AG09309 (cell line): ENCODE measurements around the gene TMEM158.

ENCODE experiments used
- DNase-seq: peaks from one replicate; pipeline ENCODE4 v3.0.0-alpha.2; 2010; ENCODE audit warnings: low read depth
- H3K4me3 ChIP-seq: 2 replicates; pipeline ENCODE4 v1.5.1; 2011; ENCODE audit warnings: mild to moderate bottlenecking, low read depth, low read length, moderate library complexity; ENCODE audit not compliant: control insufficient read depth
- TF ChIP-seq, protein P1 (sequence below): IDR thresholded peaks from 2 replicates; pipeline ENCODE4 v1.5.1; 2011; ENCODE audit warnings: mild to moderate bottlenecking, low read depth, low read length, inconsistent platforms; ENCODE audit not compliant: insufficient read depth, control insufficient read depth; ENCODE audit errors: missing control alignments

The TMEM158 gene

GRCh38 chr3:45186871-45187270, 39.2 kb downstream of the TMEM158 start:
- H3K4me3 ChIP-seq, result no peak overlapping the region
- no peak for DNase-seq
- TF ChIP-seq, protein P1, sequence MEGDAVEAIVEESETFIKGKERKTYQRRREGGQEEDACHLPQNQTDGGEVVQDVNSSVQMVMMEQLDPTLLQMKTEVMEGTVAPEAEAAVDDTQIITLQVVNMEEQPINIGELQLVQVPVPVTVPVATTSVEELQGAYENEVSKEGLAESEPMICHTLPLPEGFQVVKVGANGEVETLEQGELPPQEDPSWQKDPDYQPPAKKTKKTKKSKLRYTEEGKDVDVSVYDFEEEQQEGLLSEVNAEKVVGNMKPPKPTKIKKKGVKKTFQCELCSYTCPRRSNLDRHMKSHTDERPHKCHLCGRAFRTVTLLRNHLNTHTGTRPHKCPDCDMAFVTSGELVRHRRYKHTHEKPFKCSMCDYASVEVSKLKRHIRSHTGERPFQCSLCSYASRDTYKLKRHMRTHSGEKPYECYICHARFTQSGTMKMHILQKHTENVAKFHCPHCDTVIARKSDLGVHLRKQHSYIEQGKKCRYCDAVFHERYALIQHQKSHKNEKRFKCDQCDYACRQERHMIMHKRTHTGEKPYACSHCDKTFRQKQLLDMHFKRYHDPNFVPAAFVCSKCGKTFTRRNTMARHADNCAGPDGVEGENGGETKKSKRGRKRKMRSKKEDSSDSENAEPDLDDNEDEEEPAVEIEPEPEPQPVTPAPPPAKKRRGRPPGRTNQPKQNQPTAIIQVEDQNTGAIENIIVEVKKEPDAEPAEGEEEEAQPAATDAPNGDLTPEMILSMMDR, result no peak

DNA sequence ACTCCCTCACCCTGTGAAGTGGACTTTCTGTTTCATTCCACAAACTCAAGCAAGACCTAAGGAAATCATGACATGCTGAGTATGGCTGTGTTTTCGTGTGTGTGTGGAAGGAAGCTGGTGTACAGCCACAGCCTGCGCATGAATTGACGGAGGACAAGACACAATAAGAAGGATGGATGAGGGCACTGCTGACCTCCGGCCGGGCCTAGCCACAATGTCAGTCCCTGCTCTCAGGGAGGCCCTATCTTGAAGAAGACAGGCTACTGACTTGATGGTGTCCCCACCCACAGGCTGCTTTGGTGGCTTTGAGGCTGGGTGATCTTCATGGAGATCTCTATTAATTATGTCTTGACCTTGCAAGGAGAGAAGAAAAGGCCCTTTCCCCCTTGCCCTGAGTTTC, 40.6 kb downstream of the TMEM158 start:
- TF ChIP-seq, protein P1, result no peak
- H3K4me3 ChIP-seq, result no peak overlapping the region
- no peak for DNase-seq

DNA sequence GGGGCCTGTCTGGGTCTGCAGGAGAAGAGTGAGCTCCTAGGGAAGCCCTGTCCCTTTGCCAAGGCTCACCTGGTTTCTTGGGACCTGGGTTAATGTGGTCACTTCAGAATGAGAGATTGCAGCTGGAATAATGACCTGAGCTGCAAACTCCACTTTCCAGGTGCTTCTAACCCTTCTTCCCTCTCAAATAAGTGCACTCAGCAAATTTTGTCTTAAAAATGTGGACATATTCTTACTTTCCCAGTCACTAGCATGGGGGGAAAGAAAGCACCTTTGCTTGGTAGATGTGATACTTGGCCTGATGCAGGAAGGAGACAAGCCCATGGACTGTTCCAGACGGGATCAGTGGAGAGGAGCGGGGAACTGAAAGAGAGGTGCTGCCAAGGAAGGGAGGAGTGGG, 41.0 kb downstream of the TMEM158 start:
- DNase-seq, result no peak
- TF ChIP-seq, protein P1, result no peak

DNA sequence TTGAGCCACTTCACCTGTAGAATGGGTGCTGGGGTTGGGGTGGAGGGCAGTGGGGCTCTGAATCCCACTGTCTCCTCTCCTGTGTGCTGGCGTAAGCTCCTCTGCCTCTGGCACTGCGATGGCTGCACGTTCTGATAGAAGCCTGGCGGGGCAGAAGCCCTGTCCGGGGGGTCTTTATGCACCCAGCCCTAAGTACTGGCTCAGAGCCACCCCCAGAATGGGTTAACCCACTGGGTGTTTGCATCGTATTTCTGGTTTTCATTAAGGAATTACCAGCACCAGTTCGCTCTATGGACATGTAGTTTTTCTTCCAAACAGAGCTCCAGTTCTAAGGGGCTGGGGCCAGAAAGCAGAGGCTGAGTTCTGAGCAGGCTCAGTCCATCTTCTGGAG, 42.2 kb downstream of the TMEM158 start:
- TF ChIP-seq, protein P1, result no peak
- H3K4me3 ChIP-seq, result no peak overlapping the region
- DNase-seq, result no peak

More for the DNA sequence above, 41.0 kb downstream of the TMEM158 start:
- H3K4me3 ChIP-seq, result no peak overlapping the region

DNA sequence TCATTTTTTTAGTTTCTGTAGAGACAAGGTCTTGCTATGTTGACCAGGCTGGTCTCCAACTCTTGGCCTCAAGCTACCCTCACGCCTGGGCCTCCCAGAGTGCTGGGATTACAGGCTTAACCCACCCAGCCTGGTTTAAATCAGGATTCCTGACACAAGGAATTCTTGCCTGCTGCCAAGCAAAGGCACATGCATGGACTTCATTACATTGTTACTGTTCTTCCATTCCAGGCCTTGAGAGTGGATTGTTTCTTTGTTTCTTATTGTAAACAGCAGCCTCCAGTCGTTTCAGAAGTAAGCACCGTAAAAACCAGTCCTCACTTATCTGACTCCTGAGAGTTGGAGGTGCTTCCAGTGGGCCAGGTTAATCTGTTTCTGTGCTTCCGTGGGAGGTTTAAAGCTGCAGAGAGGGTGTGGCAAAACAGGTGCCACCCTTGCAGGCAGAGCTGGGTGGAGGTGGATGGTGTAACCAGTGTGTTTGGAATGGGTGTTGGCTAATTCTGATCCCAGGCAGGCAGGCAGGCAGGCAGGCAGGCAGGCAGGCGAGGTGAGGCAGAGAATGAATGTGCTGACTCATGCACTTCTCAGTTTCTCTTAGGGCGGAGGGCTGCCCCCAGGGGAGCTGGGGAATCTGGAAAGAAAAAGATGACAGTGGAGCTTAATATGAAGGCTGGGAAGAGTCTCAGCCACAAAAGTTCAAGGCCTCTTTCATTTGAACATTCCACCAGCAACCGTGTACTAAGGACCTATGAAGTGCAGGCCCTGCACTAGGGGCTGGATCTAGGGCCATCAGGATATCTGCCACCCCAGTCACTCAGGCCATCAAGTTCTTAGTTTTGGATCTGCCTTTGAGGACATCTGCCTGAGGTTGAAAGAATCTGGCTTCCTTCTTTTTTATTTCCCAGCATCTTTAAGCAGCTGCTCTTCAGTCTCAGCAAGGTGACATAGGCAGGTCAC, 42.9 kb downstream of the TMEM158 start:
- H3K4me3 ChIP-seq, result no peak overlapping the region
- no peak for DNase-seq
- TF ChIP-seq, protein P1, result no peak

- TF ChIP-seq, protein P1, result no peak
- no peak for DNase-seq
- no peak overlapping the region for H3K4me3 ChIP-seq
These were observed 44.6 kb downstream of the TMEM158 start for GRCh38 chr3:45181496-45181895.

- TF ChIP-seq, protein P1, result no peak
- DNase-seq, result no peak
- no peak overlapping the region for H3K4me3 ChIP-seq
These were observed 45.2 kb downstream of the TMEM158 start for GRCh38 chr3:45180899-45181298.
